BLaER1 treated with 17β-estradiol and CSF1 and Interleukin-3, amounts not matched to agents 10 nM and 100 nM (cell line): ENCODE data around the gene BCL6.
A peak's percentile ranks its signal among the peaks of the same experiment; 100 is the strongest.

Experiments used
- H3K27ac ChIP-seq, 11 experiments: shearing (Covaris generic); formaldehyde crosslinking; 2 replicates each; pipeline ENCODE4 v1.8.1; 2022
- H3K27me3 ChIP-seq, 11 experiments: shearing (Covaris generic); formaldehyde crosslinking; 2 replicates each; pipeline ENCODE4 v1.8.1; 2022
- H3K36me3 ChIP-seq, 11 experiments: shearing (Covaris generic); formaldehyde crosslinking; 2 replicates each; pipeline ENCODE4 v1.8.1; 2022
- H3K4me1 ChIP-seq, 10 experiments: shearing (Covaris generic); formaldehyde crosslinking; 2 replicates each; pipeline ENCODE4 v1.8.1; 2022
- H3K4me2 ChIP-seq, 11 experiments: shearing (Covaris generic); formaldehyde crosslinking; 2 replicates each; pipeline ENCODE4 v1.8.1; 2022
- H3K4me3 ChIP-seq, 10 experiments: shearing (Covaris generic); formaldehyde crosslinking; 2 replicates each; pipeline ENCODE4 v1.8.1; 2022
- H3K9ac ChIP-seq, 11 experiments: shearing (Covaris generic); formaldehyde crosslinking; 2 replicates each; pipeline ENCODE4 v1.8.1; 2022
- H3K9me3 ChIP-seq, 11 experiments: shearing (Covaris generic); formaldehyde crosslinking; replicated peaks in 1 of 11; 2 replicates each; pipeline ENCODE4 v1.8.1; 2022
- H4K20me1 ChIP-seq, 11 experiments: shearing (Covaris generic); formaldehyde crosslinking; 2 replicates each; pipeline ENCODE4 v1.8.1; 2022
- Cebpa-rat ChIP-seq, 11 experiments: shearing (Covaris generic); IDR thresholded peaks; 2 replicates each; pipeline ENCODE4 v1.8.1; 2022

Gene BCL6

DNA sequence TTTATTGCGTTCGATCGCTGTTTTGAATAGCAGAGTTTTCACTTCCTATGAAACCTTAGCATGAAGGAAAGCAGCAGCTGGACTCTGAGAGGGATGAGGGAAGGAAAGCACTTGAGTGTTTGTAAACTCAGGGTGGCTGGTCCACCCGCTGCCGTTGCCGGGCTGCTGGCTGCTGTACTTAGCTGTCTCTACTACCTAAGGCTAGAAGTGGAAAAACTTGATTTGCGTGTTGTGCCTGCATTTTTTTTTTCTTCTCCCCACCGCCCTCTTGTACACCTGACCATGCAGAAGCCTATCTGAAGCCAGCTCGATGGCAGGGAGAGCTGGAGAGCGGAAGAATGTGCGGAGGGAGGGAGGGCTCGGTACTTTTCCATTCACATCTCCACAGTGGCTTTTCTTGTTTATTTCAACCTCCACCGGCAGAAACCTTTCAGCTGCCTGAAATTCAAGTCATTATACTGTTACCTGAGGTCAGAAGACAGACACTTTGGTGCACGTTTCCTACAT lies 4.8 kb upstream of the BCL6 start:
- H3K4me2 ChIP-seq = peak overlapping the region; percentile 86 to 99 (median 94)
- peak overlapping the region; percentile 5 to 55 (median 40); a peak in 18 of 20 replicates for H3K4me3 ChIP-seq
- H3K27ac ChIP-seq = peak overlapping the region; percentile 43 to 100 (median 99); a peak in 21 of 22 replicates
- H3K4me1 ChIP-seq = peaks cover 49 to 53% (median 52%) of the 10 kb centered on the region in 10 experiments
- H3K9ac ChIP-seq = peak overlapping the region; percentile 28 to 99 (median 67)
- H3K9me3 ChIP-seq = no peaks in the 10 kb centered on the region
- TF ChIP-seq Cebpa-rat (IDR thresholded peaks at IDR 0.05) = no peak
- H3K36me3 ChIP-seq = no peaks in the 10 kb centered on the region
- no peaks in the 10 kb centered on the region for H4K20me1 ChIP-seq
- H3K27me3 ChIP-seq = no peaks in the 10 kb centered on the region

DNA sequence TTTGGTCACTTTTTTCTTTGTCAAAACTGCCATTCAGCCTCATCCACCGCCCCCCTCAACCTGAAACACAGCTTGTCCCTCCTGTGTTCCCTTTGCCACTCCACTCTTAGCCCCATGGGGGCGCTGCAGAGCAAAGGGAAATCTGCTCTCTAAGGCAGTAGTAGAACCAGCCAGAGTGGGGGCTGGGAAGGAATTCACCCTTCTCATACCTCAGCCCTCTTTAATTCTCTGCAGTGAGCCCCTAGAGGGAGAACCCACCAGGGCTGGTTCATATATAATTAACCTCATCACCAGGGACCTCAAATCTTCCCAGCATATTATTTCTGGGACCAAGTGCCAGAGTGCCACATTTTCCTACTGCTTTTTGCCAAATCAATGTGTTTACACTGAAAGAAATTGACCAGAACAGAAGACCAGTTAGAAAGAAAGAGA lies 2.8 kb upstream of the BCL6 start:
- Histone ChIP-seq H3K4me1 (peaks cover 49 to 53% (median 52%) of the 10 kb centered on the region in 10 experiments), H3K27me3 (no peaks in the 10 kb centered on the region), H4K20me1 (no peaks in the 10 kb centered on the region; a peak in 2 of 22 replicates), H3K9ac (peak overlapping the region; percentile 96 to 100 (median 99)), H3K36me3 (no peaks in the 10 kb centered on the region), H3K27ac (peak overlapping the region; percentile 97 to 100 (median 99)), H3K9me3 (no peaks in the 10 kb centered on the region), H3K4me3 (peak overlapping the region in 5 of 10 experiments; percentile 87 to 96 (median 93); a peak in 5 of 20 replicates), H3K4me2 (peak overlapping the region; percentile 86 to 99 (median 94))
- TF ChIP-seq Cebpa-rat (IDR thresholded peaks at IDR 0.05) = no peak

DNA sequence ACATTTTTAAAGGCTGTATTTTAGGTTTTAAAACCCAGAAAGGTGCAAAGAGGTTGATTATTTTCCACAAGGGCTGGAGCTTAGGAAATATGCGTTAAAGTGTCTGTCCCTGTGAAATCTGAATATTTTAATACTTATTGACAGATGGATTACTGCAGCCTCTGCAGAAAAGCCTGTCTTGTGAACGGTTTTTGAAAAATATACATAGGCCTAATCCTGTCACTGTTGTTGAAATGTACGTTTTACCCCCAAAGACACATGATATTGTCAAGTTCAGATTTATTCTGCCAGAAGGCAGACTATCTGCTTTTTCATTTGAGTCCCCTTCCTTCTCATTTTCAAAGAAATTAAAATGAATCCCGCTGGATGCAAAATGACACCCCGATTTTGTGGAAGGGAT lies 2.2 kb upstream of the BCL6 start:
- H3K4me1 ChIP-seq = peaks cover 49 to 56% (median 53%) of the 10 kb centered on the region in 10 experiments
- no peaks in the 10 kb centered on the region for H3K9me3 ChIP-seq
- no peaks in the 10 kb centered on the region; a peak in 1 of 22 replicates for H3K36me3 ChIP-seq
- no peak for TF ChIP-seq Cebpa-rat (IDR thresholded peaks at IDR 0.05)
- H3K4me2 ChIP-seq = peak overlapping the region; percentile 86 to 99 (median 94)
- H3K9ac ChIP-seq = peak overlapping the region; percentile 96 to 100 (median 99)
- peak overlapping the region; percentile 97 to 100 (median 99) for H3K27ac ChIP-seq
- H3K4me3 ChIP-seq = peak overlapping the region; percentile 49 to 96 (median 88); a peak in 19 of 20 replicates
- no peaks in the 10 kb centered on the region for H3K27me3 ChIP-seq
- H4K20me1 ChIP-seq = no peaks in the 10 kb centered on the region; a peak in 2 of 22 replicates

DNA sequence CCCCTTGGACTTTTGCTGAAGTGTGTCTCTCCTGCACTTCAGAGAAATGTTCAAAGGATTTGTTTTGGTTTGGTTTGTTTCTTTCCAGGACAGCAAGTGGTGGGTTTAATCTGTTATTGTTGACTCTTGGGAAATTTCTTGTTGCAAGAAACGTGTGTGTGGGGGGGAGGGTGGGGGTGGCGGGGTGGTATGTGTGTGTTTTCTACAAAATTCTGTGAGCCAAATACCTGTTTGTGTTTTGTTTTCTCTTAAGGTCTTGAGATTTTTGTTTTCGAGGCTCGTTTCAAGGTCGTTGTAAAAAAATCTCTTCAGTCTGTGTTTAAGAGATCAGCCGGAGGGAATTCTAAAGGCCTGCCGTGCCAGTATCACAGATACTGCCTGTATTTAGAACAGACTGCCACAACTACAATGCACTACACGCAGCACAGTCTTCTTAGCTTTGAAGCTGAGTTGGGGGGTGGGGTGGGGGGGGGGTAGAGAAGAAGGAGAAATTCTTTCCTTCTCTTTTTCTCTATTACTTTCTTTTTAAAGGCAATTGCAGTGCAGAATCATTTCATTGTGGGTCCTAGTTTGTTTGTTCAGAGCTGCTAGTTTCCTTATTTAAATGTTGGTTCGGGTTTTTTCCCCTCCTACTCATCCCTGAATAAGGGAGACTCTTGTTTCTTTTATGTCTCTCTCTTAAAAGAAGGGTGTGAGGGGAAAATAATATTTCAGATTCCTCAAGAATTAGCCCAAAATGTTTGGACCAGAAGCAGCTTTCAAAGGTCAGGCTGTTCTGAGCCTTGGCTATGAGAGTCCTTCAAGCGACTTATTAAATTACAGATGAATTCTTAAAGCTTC lies 1.4 kb upstream of the BCL6 start:
- Histone ChIP-seq H3K4me3 (peak overlapping the region; percentile 76 to 96 (median 88)), H3K4me1 (peaks cover 46 to 56% (median 51%) of the 10 kb centered on the region in 10 experiments), H3K9me3 (no peaks in the 10 kb centered on the region), H3K36me3 (no peaks in the 10 kb centered on the region; a peak in 1 of 22 replicates), H3K4me2 (peak overlapping the region; percentile 86 to 99 (median 94)), H3K27ac (peak overlapping the region; percentile 97 to 100 (median 99)), H4K20me1 (peaks cover 0 to 2% (median 0%) of the 10 kb centered on the region in 11 experiments; a peak in 3 of 22 replicates), H3K27me3 (no peaks in the 10 kb centered on the region), H3K9ac (peak overlapping the region; percentile 96 to 100 (median 99))
- no peak for TF ChIP-seq Cebpa-rat (IDR thresholded peaks at IDR 0.05)

DNA sequence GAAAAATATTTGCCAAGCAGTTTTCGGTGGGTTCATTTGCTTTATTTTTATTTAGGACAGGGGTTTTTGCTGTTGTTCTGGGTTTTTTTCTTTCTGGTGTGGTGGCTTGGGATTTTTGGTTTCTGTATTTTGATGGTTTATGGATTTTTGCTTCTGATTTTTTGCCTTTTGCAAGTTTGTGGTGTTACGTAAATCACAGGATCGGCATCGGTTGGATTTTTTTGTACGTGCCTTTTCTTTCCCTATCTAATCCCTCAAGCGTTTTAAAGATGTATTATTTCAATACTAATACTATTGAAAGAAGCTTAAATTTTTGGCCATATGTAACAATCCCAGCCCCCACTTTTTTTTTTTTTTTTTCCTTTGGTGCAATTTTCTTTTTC lies 782 bp upstream of the BCL6 start:
- peaks cover 40 to 50% (median 46%) of the 10 kb centered on the region in 10 experiments for H3K4me1 ChIP-seq
- TF ChIP-seq Cebpa-rat (IDR thresholded peaks at IDR 0.05) = no peak

DNA sequence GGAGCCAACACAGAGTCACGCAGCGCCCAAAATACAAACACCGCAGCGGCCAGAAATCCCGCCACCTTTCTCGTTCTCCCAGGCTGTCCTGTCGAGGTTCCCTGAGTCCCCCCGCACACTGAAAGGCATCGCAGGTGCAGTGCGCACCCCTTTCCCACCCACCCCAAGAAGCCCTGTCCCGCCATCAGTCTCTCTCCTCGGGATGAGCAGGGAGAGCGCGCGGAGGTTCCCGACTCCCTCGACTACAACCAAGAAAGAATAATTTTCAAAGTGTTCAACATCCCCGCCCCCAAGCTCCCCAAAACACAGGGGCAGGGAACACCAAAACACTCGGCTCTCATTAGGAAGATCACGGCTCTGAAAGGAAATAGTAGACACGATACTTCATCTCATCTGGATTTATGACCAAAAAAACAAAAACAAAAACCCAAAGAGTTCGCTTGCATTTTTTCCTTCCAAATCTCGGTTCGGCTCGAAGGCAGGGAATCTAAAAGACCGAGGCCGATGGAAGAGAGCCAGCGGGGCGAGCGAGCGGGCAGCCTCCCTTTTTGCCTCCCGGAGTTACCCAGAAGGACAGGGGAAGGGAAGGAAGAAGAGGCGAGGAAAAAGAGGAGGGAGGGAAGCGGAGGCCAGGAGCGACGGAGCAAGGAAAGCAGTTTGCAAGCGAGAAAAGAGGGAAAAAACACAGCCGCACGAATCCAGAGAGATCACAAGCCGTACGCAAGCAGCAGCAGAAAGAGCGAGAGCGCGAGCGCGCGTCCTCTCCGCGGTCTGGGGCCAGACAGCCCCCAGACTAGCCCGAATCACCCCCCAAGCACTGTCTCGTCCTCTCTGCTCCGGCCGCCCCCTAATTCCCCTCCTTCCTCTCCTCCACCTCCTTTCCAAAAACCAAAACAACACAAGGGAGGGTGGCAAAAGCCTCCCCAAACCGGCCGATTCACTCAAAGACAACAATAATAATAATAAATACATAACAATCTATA lies 808 bp downstream of the BCL6 start:
- H3K9me3 ChIP-seq = no peaks in the 10 kb centered on the region
- peak overlapping the region; percentile 23 to 98 (median 89) for H3K4me2 ChIP-seq
- peak overlapping the region; percentile 76 to 96 (median 88) for H3K4me3 ChIP-seq
- H3K27me3 ChIP-seq = no peaks in the 10 kb centered on the region
- H3K27ac ChIP-seq = peak overlapping the region; percentile 97 to 100 (median 99)
- peaks cover 0 to 2% (median 0%) of the 10 kb centered on the region in 11 experiments; a peak in 2 of 22 replicates for H3K36me3 ChIP-seq
- peaks cover 31 to 47% (median 40%) of the 10 kb centered on the region in 10 experiments for H3K4me1 ChIP-seq
- H4K20me1 ChIP-seq = peaks cover 0 to 16% (median 0%) of the 10 kb centered on the region in 11 experiments; a peak in 5 of 22 replicates
- peak overlapping the region; percentile 96 to 100 (median 99) for H3K9ac ChIP-seq
- no peak for TF ChIP-seq Cebpa-rat (IDR thresholded peaks at IDR 0.05)

More for the DNA sequence above, 782 bp upstream of the BCL6 start:
- Histone ChIP-seq H3K4me2 (peak overlapping the region; percentile 69 to 98 (median 89)), H3K36me3 (no peaks in the 10 kb centered on the region; a peak in 1 of 22 replicates), H4K20me1 (peaks cover 0 to 9% (median 0%) of the 10 kb centered on the region in 11 experiments; a peak in 3 of 22 replicates), H3K27ac (peak overlapping the region; percentile 97 to 100 (median 99)), H3K9me3 (no peaks in the 10 kb centered on the region), H3K4me3 (peak overlapping the region; percentile 76 to 96 (median 88)), H3K9ac (peak overlapping the region; percentile 96 to 100 (median 99)), H3K27me3 (no peaks in the 10 kb centered on the region)

DNA sequence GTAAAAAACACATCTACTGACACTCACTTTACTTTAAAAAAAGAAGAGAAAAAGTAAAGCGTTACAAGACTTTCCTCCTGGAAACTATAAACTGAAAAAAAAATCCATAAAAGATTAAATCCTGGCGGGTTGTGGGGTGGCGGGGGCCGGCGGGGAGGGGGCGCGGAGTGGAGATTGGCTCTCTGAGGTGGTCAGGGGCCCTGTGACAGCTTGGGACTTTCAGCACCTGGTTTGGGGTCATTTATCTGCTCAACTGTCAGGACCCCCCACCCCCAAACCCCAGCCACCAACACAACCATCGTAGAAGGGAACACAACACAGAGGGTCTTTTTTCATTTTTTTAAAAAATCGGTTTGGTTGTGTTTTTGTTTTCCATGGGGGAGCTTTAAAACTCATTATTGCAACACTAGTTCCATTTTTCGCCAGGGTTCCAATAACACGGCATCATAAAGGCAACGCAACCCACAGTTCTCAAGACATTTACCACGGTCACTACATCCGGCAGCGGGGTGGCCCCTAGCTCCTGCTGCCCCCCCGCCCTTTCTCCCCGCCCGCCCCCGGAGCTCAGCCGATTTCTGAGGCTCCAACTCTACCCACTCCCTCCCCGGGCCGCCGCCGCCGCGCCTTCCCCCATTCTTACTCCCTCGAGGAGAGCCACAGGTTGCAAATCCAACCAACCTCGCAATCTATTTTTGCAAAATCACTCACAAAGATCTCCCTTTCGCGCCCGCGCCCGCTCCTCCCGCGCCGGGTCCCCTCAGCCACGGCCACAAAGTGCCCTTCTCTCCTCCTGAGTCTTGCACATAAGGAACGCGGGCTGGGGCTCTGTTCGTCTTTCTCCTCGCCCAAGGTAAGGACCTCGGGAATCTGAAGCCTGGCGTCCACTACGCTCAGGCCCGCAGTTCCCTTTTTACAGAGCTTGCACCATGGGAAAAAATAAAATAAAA lies 1.8 kb downstream of the BCL6 start:
- H3K9me3 ChIP-seq = no peaks in the 10 kb centered on the region
- H3K9ac ChIP-seq = peak overlapping the region; percentile 96 to 100 (median 99)
- peaks cover 25 to 41% (median 35%) of the 10 kb centered on the region in 10 experiments for H3K4me1 ChIP-seq
- no peaks in the 10 kb centered on the region for H3K27me3 ChIP-seq
- H3K36me3 ChIP-seq = peaks cover 0 to 6% (median 0%) of the 10 kb centered on the region in 11 experiments; a peak in 2 of 22 replicates
- no peak for TF ChIP-seq Cebpa-rat (IDR thresholded peaks at IDR 0.05)
- peak overlapping the region; percentile 97 to 100 (median 99) for H3K27ac ChIP-seq
- peak overlapping the region; percentile 89 to 99 (median 95) for H3K4me2 ChIP-seq
- H4K20me1 ChIP-seq = peaks cover 0 to 25% (median 0%) of the 10 kb centered on the region in 11 experiments; a peak in 5 of 22 replicates
- peak overlapping the region; percentile 76 to 96 (median 88) for H3K4me3 ChIP-seq
